HG03342 (cell line): Measurements from ENCODE around the gene SLIT3.

ENCODE experiments used
- ATAC-seq: cut with Tn5 transposase; IDR thresholded peaks from one replicate; pipeline ENCODE4 v1.9.1; 2021; ENCODE audit warnings: mild to moderate bottlenecking, moderate library complexity; ENCODE audit not compliant: unreplicated experiment

The SLIT3 gene

DNA sequence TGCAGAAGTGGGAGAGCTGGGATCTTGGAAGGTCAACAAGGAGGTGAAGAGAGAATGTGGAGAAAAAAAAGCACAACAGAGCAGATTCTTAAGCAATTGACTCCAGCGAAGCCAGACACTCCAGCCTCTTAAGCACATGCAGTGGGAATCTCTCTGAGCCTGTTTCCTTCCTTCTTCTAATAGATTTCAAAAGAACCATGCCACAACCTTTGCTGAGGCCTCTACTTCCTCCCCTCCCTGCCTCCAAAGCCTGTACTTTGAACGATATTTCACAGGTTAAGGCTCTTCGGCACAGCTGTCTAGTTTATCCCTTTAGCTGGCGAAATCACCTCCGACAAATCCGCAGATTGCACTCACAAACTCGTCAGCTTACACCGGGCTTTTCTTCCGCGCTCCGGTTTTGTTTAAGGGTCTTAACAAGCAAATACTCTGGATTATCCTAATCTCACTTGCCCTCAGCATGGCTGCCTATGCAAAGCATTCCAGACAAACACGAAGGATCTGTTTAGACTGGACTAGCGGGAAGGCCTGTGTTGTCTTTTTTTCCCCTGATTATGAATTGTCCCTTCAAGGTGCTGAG is 510.2 kb downstream of the SLIT3 start:
- ATAC-seq = no peak

DNA sequence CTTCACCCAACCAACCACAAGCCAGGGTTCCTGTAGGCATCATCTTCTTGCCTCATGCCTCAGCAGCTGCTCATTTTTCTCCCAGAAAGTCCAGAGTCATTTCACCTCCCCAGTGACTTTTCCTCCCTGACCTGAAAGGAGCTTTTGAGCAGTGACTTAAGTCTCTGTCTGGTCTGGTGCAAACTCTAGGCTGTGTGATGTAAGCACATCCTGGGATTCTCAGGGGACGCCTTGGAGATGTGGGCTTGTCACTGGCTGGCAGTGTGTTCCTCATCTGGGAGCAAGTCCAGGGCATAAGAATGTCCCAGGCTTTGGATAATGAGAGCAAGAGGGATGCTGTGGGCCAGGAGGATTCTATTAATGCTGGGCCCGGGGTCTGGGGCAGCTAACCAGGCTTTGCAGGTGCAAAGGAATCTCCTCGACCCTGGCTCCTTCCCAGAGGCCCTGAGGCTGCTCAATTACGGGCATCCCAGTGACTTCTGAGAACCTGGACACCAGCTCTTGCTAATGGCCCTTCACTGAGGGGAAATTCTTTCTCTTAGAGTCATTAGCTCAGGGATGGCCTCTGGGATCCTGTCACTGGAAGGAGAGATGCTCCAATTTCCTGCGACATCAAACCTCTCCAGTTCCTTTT is 510.8 kb downstream of the SLIT3 start:
- ATAC-seq = no peak

GRCh38 chr5:168788786-168789185 is 512.2 kb downstream of the SLIT3 start:
- ATAC-seq = no peak

DNA sequence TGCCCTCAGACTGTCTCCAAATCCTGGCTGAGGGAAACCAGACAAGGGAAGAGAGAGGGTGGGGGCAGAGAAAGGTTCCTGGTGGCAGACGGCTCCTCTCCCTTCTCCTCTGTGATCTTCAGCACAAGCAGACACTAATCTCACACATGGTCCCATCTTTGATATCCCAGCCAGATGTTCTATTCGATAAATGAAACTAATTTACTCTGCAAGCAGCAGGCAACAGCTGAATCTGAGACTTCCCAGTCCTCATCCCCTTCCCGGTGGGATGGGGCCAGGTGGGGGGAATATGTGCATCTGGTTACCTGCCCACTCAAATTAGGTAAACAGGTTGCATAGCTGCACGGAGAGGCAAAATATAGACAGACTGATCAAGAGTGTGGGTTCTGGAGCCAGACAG is 512.8 kb downstream of the SLIT3 start:
- ATAC-seq = no peak

- ATAC-seq = no peak
Measured at GRCh38 chr5:168786147-168786546, 514.8 kb downstream of the SLIT3 start.

DNA sequence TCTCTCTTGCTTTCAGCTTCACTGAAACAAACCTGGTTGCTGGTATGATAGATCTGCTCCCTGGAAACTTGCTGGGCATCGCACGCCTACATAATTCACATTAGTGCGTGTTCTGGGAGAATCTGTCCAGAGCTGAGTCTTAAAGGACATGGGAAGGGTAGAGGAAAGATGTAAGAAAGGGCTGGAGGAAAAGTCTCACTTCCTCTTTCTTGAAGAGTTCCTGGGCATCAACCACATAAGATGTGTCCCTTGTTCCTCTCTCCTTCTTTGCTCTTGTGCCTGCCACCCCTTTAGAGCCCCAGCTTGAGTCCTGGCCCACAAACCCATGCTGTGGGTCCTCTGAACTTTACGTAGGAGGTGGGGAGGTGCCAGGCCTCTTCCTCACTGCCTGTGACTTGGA is 516.5 kb downstream of the SLIT3 start:
- no peak for ATAC-seq

GRCh38 chr5:168781941-168782571 is 518.9 kb downstream of the SLIT3 start:
- ATAC-seq = no peak

GRCh38 chr5:168780888-168781287 is 520.1 kb downstream of the SLIT3 start:
- no peak for ATAC-seq

GRCh38 chr5:168779333-168779732 is 521.6 kb downstream of the SLIT3 start:
- no peak for ATAC-seq

- ATAC-seq = no peak
Measured at GRCh38 chr5:168778536-168778935, 522.4 kb downstream of the SLIT3 start.

DNA sequence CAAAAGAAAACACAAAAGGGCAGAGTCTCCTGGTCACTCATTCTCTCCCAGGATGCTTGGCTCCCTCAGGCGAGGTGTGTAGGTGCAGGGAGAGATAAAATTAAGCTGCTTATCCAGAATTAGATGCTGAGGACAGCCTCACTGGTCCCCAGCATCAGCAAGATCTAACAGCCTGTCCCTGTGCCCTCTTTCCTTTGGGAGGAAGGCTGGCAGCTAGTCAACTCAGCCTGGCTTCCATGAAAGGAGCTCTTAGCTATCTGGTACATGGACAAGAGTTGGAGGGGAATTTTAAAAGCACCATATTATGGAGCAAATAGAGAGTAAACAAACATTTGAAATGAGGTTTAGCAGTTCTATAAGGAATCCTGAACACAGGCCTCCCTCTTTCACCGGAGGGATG is 523.3 kb downstream of the SLIT3 start:
- no peak for ATAC-seq

GRCh38 chr5:168776070-168776469 is 524.9 kb downstream of the SLIT3 start:
- ATAC-seq = no peak

DNA sequence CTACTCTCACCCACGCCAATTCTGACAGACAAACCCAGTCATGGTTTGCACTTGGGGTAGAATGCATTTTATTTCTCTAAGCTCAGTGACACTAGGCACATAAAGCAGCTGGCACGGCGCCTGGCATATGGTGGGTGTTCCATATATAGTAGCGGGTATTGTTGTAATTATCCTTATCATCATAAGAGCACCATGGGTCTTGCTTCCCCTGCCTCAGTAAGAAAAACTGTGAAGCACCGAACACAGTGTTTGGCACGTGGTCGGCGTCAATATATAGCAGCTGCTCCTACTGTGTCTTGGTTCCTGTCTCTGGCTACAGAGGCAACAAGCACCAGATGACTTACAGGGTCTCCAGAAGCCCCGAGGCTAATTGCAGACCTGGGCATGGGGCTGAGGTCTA is 527.7 kb downstream of the SLIT3 start:
- ATAC-seq = no peak

GRCh38 chr5:168772316-168772961 is 528.5 kb downstream of the SLIT3 start:
- ATAC-seq = no peak

DNA sequence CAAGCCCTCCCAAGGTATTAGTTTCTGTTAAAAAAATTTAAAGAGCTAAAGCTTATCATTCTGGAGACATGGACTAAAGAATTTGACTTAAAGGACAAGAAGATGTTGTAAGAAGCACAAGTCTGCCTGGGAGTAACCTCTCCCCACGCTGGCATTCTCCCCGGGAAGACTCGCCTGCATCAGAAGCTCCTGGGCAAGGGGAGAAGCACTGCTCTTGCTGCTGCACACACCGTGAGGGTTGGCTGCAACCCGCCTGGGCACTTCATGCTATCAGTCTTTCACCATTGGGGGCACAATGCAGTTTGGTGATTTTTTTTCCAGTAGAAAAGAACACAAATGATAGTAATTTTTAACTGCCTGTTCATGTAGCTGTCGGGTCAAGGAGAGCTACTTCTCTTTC is 529.3 kb downstream of the SLIT3 start:
- ATAC-seq = no peak

- ATAC-seq = no peak
Measured at GRCh38 chr5:168770996-168771395, 529.9 kb downstream of the SLIT3 start.

DNA sequence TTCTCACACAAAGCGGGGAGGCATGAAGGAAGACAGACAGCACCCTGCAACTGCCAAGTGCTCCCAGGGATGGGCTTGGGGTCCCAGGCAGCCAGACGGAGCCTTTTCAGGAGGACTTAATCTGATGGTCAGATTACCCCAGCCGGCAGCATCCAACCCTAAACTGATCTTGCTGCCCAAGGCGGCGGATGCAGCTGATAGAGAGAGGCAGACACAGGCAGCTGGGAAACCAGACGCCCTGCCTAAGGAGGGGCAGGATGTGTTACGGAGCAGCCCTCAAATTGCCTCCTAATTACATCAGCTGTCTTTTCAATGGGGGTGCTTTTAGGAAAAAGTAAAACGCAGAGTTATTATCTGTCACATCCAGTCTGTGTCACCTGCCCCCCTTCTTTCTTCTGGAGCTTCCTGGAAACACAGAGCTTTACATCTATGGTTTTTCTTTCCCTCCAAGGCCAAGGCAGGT is 530.9 kb downstream of the SLIT3 start:
- ATAC-seq = no peak

DNA sequence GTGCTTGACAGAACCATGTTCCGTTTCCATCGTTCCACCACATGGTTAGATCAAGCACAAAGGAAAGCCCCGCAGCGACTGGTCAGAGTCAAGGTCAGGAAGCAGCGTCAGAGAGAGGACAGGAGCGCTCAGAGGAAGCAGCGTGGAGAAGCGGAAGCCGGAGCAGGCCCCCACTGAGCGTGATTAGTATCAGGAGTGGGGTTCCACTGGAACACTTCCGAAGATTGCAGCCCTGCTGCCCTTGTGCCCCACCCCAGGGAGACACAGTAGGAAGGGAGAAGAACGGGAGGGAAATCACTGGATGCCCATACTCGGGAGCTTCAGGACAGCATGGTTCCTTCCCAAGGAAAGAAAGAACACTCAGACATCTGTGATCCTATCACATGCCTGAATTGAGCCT is 532.8 kb downstream of the SLIT3 start:
- ATAC-seq = no peak

DNA sequence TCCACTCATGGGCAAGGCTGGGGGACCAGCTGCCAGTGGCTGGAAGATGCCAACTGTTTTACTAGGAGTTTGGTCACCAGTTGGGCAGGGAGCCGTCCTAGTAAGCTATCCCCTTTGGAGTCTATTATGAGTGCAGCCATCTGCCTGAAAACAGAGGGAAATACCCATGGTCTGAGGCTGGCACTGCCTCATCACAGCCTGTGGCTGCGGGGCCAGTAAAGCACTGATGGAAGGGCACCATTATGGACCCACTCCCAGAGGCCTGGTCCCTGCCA is 534.6 kb downstream of the SLIT3 start:
- no peak for ATAC-seq

DNA sequence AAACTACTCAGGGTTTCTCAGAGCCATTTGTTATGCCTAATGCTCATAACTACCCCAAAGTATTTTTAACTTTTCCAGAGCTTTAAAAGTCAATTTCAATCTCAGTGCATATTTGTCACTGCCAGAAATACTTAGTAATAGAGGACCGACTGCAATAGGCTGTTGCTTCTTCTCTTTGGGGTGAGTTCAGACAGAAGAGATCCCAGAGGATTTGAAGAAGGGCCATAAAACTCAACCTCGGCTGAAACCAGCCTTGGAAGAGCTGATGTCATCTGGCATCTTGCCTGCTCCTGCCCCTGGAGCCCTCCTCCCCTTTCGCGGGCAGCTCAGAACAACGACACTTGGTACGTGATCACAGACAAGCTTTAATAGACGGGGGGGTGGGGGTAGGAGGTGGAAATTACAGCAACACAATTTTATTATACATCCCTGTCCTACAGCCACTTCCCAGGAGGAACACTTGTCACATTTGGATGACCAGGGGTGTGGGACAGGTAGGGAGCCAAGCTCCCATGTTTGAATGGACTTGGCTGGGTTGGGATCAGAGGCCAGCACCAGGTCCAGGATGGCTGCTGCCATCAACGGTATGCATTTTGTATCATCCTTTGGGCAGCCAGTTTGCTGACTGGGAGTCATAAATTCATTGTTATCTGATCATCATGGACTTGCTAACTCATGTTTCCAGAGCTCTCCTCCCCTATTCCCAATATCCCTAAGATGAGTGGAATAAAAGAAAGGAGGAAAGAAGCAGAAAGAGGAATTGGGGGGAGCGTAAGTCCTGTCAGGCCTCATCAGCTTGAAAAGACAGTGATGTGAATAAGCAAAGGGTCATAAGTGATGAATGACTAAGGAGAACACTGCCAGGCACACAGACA is 535.2 kb downstream of the SLIT3 start:
- ATAC-seq = no peak

- ATAC-seq = no peak
Measured at GRCh38 chr5:168765086-168765550, 535.8 kb downstream of the SLIT3 start.
